Sciatic nerve (tissue), 2 donors: ENCODE results near the gene PPFIBP1. TPM values are rescaled to one million over a fixed set of nuclear protein-coding genes. Genes with fewer than 3 reads are reported as not detected.
A peak's percentile ranks its signal among the peaks of the same experiment; 100 is the strongest.
"Not testable (repeated sequence)": the region's sequence is repeated elsewhere in the genome, so short reads cannot be mapped to it uniquely, and the experiment has no call there.

ENCODE experiments used
- ATAC-seq: fragments of 200-7000 bp; cut with Tn5 transposase; one replicate; pipeline ENCODE4 v1.9.1; 2020; ENCODE audit warnings: mild to moderate bottlenecking, moderate library complexity
- DNase-seq: peaks from one replicate; pipeline ENCODE4 v3.0.0-alpha.2; 2020; ENCODE audit warnings: low spot score
- intact Hi-C: fragments of 100-400 bp; cut with DNase I; formaldehyde crosslinking; loops from one replicate; pipeline ENCODE4 v1.14.2; 2022
- total RNA-seq: library from RNA; stranded (reverse); fragmentation: NEBNext Ultra II Directional; extraction: Animal tissue kit (Norgen Biotek cat#: 25700); gene quantifications from one replicate; pipeline ENCODE4 v1.2.1, GENCODE V29; 2021
- donor health status: DM: no; HTN: no; CAD: no.
- donor health status: DM: no; HTN: no; CAD: no.

The PPFIBP1 gene
- total RNA-seq, 1 donor from 2014 or later, result 146 TPM

- no peak for ATAC-seq
- intact Hi-C loops, result no loop called here
- no peak for DNase-seq
These were observed 56.7 kb downstream of the PPFIBP1 start for GRCh38 chr12:27580561-27581330.

- DNase-seq, intact Hi-C loops, ATAC-seq: not testable (repeated sequence)
These were observed 57.3 kb downstream of the PPFIBP1 start for GRCh38 chr12:27581331-27581671.

- ATAC-seq, intact Hi-C loops, DNase-seq: not testable (repeated sequence)
These were observed 57.8 kb downstream of the PPFIBP1 start for GRCh38 chr12:27581833-27582232.

- intact Hi-C loops, ATAC-seq, DNase-seq: not testable (repeated sequence)
These were observed 58.4 kb downstream of the PPFIBP1 start for GRCh38 chr12:27582445-27582844.

- ATAC-seq, result peak; percentile 87
- intact Hi-C loops, result no loop called here
- no peak for DNase-seq
These were observed 59.2 kb downstream of the PPFIBP1 start for GRCh38 chr12:27583057-27583797.

GRCh38 chr12:27583981-27584380, 60.0 kb downstream of the PPFIBP1 start:
- DNase-seq (no peak), ATAC-seq (no peak)
- intact Hi-C loops, result no loop called here

- intact Hi-C loops, result no loop called here
- DNase-seq, result no peak
- no peak for ATAC-seq
These were observed 61.8 kb downstream of the PPFIBP1 start for GRCh38 chr12:27585739-27586265.

- ATAC-seq, DNase-seq, intact Hi-C loops: not testable (repeated sequence)
These were observed 64.2 kb downstream of the PPFIBP1 start for GRCh38 chr12:27588075-27588730.

GRCh38 chr12:27588776-27589175, 64.8 kb downstream of the PPFIBP1 start:
- ATAC-seq (no peak), DNase-seq (no peak)
- intact Hi-C loops, result no loop called here

GRCh38 chr12:27589419-27589818, 65.4 kb downstream of the PPFIBP1 start:
- DNase-seq (no peak), ATAC-seq (no peak)
- intact Hi-C loops, result no loop called here

- intact Hi-C loops, ATAC-seq, DNase-seq: not testable (repeated sequence)
These were observed 67.7 kb downstream of the PPFIBP1 start for GRCh38 chr12:27591698-27592097.

- peak; percentile 25 for ATAC-seq
- DNase-seq, result no peak
- intact Hi-C loops, result no loop called here
These were observed 68.5 kb downstream of the PPFIBP1 start for GRCh38 chr12:27592548-27592947.

GRCh38 chr12:27593266-27593665, 69.3 kb downstream of the PPFIBP1 start:
- ATAC-seq, result no peak
- intact Hi-C loops, result no loop called here

GRCh38 chr12:27595231-27595642, 71.2 kb downstream of the PPFIBP1 start:
- ATAC-seq (peak; percentile 89), DNase-seq (no peak)
- intact Hi-C loops, result no loop called here

More at GRCh38 chr12:27593266-27593665, 69.3 kb downstream of the PPFIBP1 start:
- no peak for DNase-seq

GRCh38 chr12:27598866-27599265, 74.9 kb downstream of the PPFIBP1 start:
- ATAC-seq, intact Hi-C loops, DNase-seq: not testable (repeated sequence)

GRCh38 chr12:27601056-27601828, 77.2 kb downstream of the PPFIBP1 start:
- peak; percentile 52 for ATAC-seq
- DNase-seq, intact Hi-C loops: not testable (repeated sequence)

GRCh38 chr12:27602516-27602915, 78.5 kb downstream of the PPFIBP1 start:
- DNase-seq (no peak), ATAC-seq (no peak)
- intact Hi-C loops, result no loop called here

GRCh38 chr12:27604431-27604830, 80.4 kb downstream of the PPFIBP1 start:
- no peak for DNase-seq
- intact Hi-C loops, result no loop called here
- ATAC-seq, result no peak

GRCh38 chr12:27606986-27607385, 83.0 kb downstream of the PPFIBP1 start:
- intact Hi-C loops, result no loop called here
- DNase-seq (no peak), ATAC-seq (no peak)
